HT-29 (cell line): ENCODE results near the gene ANO9. TPM values are rescaled to one million over a fixed set of nuclear protein-coding genes. Genes with fewer than 3 reads are reported as not detected.
A peak's percentile ranks its signal among the peaks of the same experiment; 100 is the strongest.

Experiments used
- DNase-seq: peaks from one replicate; pipeline ENCODE4 v3.0.0-alpha.2; 2015; ENCODE audit warnings: low spot score
- total RNA-seq: library from RNA; depleted of rRNA; stranded (reverse); fragments of >200 nt; shearing (Covaris generic); gene quantifications from 2 replicates; pipeline ENCODE4 v1.2.3, GENCODE V29; 2014; rRNA removed

ANO9 gene, protein sequence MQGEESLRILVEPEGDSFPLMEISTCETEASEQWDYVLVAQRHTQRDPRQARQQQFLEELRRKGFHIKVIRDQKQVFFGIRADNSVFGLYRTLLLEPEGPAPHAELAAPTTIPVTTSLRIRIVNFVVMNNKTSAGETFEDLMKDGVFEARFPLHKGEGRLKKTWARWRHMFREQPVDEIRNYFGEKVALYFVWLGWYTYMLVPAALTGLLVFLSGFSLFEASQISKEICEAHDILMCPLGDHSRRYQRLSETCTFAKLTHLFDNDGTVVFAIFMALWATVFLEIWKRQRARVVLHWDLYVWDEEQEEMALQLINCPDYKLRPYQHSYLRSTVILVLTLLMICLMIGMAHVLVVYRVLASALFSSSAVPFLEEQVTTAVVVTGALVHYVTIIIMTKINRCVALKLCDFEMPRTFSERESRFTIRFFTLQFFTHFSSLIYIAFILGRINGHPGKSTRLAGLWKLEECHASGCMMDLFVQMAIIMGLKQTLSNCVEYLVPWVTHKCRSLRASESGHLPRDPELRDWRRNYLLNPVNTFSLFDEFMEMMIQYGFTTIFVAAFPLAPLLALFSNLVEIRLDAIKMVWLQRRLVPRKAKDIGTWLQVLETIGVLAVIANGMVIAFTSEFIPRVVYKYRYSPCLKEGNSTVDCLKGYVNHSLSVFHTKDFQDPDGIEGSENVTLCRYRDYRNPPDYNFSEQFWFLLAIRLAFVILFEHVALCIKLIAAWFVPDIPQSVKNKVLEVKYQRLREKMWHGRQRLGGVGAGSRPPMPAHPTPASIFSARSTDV
- 63.7 and 94.0 TPM in 2 replicates for total RNA-seq

DNA sequence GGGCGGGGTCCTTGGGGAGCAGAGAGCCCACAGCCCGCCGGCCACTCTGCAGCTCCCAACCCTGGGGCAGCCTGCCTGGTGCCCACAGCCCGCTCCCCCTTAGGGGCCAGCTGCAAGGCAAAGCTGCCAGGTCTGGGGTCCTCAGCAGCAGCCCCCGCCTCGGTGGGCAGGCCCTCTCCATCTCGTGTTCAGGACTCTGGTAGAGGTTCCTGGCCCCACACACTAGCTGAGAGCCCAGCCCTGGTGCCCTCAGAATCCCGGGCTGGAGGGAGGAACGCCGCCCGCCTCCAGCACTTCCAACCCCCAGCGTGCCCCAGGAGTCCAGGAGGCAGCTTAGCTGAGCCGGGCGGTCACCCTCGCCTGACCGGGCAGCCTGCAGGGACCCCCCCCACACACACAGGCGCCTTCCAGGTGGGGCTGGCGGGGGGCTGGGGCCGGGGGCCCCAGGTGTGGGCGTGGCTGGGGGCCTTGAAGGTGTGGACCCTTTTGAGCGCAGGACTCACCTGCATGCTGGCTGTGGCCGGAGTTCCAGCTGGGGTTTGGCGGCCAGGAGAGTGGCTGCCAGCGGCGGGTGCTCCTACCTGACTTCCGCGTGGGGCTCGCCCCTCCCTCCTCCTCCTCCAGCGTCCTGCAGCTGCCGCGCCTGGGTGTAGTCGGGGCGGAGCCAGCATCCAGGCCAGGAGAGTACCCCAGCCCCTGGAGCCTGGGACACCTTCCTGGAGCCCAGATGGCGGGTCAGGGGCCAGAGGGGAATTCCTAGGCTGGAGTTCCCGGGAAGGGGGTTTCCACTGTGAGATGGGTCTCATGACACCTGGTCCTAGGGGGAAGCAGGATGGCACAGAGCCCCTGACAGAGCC lies at the start of gene ANO9:
TSS of gene ANO9 (minus strand) at position 594 of the 857 bp plus-strand sequence. CDS start at position 509, 85 bp downstream.
- peak; percentile 80 for DNase-seq

DNA sequence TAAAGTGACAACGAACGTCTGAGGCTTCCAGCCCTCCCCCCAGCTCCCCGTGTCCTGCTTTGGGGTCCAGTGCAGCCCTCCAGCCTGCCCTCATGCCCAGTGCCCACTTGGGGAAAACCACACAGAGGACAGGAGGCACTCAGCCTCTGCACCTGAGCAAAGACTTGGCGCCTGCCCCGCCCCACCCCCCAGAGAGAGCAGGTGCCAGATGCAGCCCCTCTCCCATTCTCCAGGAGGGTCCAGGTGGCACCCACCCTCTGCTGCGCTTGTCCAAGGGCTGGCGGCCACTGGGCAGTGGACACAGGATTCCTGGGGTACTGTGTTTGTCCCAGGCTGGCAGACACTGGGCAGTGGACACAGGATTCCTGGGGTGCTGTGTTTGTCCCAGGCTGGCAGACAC lies 49.5 kb upstream of the ANO9 start:
- no peak for DNase-seq

DNA sequence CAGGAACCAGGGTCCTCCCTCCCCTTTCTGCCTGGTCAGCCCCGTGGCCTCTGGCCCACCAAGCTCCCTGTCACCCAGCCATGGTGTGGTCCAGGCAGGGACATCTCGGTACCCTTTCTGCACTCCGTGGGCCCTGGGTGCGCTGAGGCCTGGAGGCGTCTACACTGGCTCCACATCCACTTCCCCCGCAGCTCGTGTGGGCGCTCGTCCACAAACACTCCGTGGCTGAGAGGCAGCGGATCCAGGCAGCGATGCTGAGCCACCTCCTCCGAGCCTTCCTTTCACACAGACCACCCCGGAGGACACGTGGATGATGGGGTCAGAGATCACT lies 49.1 kb upstream of the ANO9 start:
- no peak for DNase-seq

DNA sequence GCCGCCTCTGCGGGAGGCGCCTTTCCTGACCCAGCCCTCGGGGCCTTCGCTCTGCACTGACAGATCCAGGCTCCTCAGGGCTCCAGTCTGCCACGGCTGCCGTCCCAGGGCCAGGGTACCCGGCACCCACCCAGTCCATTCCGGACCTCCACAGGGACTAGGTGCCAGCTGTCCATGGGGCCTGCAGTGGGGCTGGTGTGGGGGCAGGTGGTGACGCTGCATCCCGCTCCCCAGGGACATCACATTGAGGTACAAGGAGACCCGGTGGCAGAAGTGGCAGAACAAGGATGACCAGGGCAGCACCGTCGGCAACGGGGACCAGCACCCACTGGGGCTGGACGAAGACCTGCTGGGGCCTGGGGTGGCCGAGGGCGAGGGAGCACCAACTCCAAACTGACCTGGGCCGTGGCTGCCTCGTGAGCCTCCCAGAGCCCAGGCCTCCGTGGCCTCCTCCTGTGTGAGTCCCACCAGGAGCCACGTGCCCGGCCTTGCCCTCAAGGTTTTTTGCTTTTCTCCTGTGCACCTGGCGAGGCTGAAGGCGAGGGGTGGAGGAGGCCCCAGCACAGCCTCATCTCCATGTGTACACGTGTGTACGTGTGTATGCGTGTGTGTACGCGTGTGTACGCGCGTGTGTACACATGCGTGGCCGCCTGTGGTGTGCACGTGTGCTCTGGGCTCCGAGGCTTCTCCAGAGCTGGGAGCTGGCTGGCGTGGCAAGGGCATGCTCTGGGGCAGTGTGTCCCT lies 48.5 kb upstream of the ANO9 start:
- DNase-seq = no peak

DNA sequence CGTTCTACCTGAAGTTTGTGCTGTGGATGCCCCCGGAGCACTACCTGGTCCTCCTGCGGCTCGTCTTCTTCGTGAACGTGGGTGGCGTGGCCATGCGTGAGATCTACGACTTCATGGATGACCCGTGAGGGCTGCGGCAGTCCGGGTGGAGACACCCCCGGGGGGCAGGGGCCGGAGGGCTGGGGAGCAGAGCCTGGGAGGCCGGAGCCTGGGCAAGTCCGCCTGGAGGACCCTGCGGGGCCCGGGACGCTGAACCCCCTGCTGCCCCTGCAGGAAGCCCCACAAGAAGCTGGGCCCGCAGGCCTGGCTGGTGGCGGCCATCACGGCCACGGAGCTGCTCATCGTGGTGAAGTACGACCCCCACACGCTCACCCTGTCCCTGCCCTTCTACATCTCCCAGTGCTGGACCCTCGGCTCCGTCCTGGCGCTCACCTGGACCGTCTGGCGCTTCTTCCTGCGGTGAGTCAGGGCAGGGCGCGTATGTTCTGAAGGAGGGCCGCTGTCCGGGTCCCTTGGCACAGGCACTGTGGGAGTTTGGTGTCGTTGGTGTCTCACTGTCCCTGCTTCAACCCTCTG lies 47.9 kb upstream of the ANO9 start:
- DNase-seq = no peak

DNA sequence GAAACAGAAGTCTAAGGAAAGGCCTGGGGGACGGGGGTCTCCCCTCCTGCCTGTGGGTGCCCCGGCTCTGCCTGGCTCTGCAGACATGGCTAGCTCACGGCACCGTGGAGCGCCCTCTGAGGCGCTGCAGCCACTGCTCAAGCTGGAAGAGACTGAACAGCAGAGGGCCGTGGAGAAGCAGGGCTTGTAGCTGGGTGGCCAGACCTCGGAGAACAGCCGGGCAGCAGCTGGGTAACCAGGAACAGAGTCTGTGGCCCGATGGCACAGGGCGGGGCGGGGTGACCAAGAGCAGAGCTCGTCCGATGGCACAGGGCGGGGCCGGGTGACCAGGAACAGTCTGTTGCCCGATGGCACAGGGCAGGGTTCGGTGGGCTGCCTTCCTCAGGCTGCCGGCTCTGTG lies 47.2 kb upstream of the ANO9 start:
- DNase-seq = peak; percentile 46

DNA sequence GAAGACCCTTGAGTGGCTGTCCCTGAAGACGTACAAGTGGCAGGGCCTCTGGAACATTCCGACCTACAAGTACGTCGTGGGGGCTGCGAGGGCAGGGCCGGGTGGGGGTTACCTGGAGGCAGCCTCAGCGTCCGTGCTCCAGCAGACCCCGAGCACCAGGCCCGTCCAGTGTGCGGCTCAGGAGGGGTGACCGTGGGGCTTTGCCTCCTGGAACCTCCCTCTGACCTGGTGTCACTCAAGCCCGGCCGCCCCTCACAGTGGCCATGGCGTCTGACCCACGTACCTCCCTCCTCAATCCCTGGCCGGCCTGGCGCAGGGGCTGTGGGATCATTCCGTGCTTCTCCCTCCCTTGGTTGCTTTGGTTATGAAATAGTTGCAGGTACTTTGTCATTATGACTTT lies 46.8 kb upstream of the ANO9 start:
- DNase-seq = no peak

DNA sequence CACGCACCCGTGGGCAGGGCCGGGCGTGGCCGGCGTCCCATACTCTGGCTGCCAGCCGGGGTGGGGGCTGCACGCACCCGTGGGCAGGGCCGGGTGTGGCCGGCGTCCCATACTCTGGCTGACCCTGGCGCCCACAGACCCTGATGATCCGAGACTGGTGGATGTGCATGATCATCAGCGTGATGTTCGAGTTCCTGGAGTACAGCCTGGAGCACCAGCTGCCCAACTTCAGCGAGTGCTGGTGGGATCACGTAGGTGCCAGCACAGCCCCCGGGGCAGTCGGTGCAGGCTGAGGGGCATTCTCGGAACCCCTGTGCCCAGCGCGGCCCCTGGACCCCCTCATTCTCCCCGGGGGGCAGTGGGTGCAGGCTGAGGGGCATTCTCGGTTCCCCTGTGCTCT lies 46.3 kb upstream of the ANO9 start:
- DNase-seq = no peak

DNA sequence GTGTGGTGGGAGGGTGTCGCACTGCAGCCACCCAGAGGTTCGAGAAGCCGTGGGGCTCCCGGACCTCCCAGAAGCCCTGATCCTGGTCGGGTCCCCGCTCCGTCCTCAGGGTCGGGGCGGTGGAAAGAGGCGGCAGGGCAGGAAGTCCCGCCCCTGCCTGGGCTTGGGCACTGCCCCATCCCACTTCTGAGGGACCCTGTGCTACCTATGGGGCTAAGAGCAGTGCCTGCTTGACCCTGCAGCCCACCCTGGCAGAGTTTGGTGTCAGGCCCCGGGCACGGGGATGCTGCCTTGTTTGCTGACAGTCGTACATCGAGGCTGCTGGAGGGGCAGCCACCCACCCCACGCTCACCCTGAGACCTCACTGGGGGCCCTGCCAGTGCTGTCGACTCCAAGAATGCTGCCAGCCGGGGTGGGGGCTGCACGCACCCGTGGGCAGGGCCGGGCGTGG lies 45.8 kb upstream of the ANO9 start:
- DNase-seq = no peak

DNA sequence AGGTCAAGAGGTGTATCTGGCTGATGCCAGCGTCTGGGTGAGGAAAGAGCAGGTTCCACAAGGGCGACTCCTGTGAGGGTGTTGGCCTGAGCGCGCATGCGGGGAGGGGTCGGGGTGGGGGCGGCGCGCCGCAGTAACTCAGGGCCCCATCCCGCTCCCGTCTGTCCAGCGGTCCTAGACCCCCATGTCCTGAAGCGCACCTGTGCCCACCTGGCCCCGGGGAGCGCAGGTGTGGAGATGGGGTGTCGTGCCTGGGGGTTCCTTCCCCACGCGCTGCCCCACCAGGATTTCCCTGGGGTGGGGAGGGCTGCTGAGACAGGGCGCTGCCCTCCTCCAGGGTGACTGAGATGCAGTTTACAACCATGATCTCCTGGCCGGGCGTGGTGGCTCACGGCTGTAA lies 44.4 kb upstream of the ANO9 start:
- no peak for DNase-seq

DNA sequence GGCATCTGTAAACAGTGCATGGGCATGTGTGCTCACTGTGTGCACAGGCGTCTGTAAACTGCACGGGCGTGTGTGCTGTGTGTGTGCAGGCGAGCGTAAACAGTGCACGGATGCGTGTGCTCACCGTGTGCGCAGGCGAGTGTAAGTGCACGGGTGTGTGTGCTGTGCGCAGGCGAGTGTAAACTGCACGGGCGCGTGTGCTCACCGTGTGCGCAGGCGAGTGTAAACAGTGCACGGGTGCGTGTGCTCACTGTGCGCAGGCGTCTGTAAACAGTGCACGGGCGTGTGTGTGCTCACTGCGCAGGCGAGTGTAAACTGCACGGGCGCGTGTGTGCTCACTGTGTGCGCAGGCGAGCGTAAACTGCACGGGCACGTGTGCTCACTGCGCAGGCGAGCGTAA lies 42.8 kb upstream of the ANO9 start:
- DNase-seq = no peak

DNA sequence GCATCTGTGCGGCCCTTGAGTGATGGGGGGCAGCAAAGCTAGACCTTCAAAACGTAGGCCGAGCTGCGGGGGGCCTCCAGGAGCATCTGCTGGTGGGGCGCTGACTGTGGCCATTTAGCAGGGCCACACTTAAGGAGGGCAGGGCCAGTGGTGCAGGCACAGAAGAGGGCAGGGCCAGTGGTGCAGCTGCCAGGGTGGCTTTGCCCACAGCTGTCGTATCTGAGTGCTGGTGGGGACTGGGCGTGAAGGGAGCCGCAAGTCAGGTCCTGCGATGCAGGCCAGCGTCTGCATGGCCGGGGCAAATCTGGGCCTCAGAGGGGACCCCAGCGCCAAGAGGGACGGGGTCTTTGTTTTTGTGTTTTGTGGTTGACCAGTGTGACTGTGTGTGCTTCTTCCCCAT lies 37.5 kb upstream of the ANO9 start:
- no peak for DNase-seq

DNA sequence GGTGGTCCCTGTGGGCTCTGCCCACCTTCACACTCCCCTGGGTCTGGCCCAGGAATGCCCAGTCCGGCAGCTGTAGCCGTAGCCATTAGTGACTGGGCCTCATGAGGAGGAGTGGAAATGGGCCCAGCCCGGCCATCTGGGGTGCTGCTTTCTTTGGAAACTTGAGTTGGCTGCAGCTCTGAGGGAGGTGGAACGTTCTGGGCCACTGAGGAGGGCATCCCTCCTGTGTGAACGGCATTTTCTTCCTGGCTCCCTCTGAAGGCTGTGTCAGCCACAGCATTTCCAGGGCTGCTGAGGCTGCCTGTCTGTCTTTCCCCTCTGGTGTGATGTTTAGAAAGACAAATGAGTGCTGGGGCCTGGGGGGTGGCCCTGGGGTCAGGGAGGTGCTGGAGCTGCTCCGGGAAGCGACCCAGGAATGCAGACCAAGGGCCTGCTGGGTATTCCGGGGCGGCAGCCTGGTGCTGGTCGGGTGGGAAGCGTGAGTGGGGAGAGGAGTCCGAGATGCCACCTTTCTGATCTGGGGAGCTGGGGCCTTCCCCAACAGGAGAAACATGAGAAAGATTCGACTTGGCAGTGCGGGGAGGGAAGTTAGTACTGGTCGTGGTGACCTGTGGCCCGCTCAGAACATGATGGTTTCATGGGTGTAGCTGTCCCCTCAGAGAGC lies 35.4 kb upstream of the ANO9 start:
- no peak for DNase-seq

DNA sequence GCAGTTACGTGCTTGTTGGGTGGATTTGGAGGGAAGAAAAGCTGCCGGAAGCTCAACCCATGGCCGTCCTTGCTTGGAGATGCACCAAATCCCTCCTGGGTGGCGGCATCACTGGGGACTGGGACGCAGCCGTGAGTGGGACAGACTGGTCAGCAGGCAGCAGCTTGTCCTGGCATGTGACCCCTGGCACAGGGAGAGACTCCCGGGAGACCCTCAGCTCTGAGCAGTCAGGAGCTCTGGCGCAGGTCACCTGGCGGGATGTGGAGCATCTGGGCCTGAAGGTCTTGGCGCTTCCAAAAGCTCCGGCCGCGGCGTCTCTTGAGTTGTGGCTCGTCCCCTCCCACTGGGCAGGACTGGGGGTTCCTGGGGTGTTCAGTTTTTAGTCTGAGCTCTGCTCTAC lies 34.6 kb upstream of the ANO9 start:
- no peak for DNase-seq

DNA sequence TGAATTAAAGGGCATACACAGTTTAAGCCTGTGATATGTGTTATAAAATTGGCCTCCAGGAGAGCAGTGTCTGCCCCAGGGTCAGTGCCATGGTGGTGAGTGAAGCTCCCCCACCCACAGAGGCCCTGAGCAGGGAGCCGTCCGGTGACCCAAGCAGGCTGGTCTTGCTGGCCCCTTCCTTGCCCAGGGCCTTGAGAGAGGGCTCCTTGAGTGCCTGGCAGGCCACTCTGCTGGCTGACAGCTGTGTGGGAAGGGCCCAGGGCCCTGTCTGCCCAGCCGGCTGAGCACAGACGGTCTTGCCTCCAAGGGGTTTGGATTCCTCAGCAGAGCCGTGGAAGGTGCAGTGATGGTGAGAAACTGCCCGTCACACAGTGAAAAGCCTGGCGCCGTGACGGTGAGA lies 34.1 kb upstream of the ANO9 start:
- no peak for DNase-seq

DNA sequence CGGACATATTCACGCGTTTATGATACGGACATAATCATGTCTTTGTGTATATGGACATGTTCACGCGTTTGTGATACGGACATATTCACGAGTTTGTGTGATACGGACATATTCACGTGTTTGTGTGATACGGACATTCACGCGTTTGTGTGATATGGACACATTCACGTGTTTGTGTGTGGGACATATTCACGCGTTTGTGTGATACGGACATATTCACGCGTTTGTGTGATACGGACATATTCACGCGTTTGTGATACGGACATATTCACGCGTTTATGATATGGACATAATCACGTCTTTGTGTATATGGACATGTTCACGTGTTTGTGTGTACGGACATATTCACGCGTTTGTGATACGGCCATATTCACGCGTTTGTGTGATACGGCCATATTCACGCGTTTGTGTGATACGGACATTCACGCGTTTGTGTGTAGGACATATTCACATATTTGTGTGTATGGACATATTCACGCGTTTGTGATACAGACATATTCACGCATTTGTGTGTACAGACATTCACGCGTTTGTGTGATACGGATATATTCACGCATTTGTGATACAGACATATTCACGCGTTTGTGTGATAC lies 33.2 kb upstream of the ANO9 start:
- no peak for DNase-seq

DNA sequence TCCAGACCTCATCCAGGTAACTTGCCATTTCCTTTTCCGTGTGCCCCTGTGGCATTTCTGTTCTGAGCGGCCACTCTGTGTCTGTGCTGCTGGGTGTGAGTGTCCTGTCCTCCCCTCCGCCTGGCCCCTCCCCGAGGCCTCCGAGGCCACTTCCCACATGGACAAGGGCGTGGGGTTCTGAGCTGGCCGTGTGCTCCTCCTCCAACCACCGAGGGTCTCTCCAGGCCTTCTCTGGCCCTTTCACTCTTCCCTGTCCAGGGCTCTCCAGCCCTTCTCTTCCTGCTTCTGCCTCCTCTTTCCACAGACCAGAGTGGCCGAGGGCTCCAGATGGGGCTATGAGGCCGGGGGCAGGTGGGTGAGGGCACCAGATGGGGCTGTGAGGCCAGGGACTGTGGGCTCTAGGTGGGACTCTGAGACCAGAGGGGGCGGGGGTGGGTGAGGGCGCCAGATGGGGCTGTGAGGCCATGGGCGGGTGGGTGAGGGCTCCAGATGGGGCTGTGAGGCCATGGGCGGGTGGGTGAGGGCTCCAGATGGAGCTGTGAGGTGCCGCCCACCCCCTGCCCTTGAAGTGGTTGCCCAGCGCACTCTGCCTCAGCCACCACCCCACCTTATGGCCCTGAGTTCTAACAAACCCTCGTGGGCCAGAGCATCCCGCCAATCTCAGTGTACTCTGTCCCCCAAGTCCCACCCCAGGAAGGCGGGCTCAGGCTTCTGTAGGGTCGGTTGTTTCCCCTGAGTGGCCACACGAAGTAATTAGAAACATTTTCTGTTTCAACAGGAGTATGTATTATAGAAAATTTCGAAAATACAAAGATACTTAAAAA lies 32.4 kb upstream of the ANO9 start:
- DNase-seq = no peak

DNA sequence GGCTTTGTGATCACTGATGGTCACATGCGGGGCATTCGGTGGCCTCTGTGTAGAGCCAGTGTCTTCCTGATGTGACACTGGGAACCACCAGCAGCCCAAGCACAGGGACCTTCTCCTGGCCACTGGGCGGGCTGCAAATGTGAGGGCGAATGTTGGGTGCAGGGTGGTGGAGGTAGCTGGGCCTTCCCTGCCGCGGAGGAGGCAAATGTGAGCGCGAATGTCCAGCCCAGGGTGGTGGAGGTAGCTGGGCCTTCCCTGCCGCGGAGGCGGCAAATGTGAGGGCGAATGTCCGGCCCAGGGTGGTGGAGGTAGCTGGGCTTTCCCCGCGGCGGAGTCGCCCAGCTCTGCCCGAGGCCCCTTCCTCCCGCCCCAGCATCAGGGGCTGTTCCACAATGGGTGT lies 31.6 kb upstream of the ANO9 start:
- no peak for DNase-seq

DNA sequence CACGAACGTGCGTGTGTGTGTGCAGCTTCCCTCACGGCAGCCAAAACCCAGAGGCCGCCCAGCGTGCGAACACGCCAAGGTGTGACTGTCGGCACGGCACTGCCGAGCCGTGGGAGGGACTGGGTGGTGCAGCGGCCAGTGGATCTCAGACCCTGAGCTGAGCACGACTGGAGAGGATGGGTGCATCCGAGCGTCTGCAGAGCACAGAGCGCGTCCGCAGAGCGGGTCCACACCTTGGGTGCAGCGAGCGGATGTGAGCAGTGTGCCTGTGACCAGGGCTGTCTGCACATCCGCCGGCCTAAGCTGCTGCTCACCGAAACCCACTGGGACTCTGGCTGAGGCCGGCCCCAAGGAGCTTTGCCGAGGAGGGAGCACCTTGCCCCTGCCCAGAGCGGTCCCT lies 31.0 kb upstream of the ANO9 start:
- no peak for DNase-seq
